NCI-H2196 treated with DMSO at 0.1 percent for 48 hours (cell line): ENCODE data around the gene TNN.
"Not testable (repeated sequence)": the region's sequence is repeated elsewhere in the genome, so short reads cannot be mapped to it uniquely, and the experiment has no call there.

Experiments
- DNase-seq: peaks from one replicate; lab custom pipeline; 2025; ENCODE audit not compliant: unreplicated experiment; lab: John Stamatoyannopoulos, UW

TNN gene, protein sequence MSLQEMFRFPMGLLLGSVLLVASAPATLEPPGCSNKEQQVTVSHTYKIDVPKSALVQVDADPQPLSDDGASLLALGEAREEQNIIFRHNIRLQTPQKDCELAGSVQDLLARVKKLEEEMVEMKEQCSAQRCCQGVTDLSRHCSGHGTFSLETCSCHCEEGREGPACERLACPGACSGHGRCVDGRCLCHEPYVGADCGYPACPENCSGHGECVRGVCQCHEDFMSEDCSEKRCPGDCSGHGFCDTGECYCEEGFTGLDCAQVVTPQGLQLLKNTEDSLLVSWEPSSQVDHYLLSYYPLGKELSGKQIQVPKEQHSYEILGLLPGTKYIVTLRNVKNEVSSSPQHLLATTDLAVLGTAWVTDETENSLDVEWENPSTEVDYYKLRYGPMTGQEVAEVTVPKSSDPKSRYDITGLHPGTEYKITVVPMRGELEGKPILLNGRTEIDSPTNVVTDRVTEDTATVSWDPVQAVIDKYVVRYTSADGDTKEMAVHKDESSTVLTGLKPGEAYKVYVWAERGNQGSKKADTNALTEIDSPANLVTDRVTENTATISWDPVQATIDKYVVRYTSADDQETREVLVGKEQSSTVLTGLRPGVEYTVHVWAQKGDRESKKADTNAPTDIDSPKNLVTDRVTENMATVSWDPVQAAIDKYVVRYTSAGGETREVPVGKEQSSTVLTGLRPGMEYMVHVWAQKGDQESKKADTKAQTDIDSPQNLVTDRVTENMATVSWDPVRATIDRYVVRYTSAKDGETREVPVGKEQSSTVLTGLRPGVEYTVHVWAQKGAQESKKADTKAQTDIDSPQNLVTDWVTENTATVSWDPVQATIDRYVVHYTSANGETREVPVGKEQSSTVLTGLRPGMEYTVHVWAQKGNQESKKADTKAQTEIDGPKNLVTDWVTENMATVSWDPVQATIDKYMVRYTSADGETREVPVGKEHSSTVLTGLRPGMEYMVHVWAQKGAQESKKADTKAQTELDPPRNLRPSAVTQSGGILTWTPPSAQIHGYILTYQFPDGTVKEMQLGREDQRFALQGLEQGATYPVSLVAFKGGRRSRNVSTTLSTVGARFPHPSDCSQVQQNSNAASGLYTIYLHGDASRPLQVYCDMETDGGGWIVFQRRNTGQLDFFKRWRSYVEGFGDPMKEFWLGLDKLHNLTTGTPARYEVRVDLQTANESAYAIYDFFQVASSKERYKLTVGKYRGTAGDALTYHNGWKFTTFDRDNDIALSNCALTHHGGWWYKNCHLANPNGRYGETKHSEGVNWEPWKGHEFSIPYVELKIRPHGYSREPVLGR (N-terminal part only)

DNA sequence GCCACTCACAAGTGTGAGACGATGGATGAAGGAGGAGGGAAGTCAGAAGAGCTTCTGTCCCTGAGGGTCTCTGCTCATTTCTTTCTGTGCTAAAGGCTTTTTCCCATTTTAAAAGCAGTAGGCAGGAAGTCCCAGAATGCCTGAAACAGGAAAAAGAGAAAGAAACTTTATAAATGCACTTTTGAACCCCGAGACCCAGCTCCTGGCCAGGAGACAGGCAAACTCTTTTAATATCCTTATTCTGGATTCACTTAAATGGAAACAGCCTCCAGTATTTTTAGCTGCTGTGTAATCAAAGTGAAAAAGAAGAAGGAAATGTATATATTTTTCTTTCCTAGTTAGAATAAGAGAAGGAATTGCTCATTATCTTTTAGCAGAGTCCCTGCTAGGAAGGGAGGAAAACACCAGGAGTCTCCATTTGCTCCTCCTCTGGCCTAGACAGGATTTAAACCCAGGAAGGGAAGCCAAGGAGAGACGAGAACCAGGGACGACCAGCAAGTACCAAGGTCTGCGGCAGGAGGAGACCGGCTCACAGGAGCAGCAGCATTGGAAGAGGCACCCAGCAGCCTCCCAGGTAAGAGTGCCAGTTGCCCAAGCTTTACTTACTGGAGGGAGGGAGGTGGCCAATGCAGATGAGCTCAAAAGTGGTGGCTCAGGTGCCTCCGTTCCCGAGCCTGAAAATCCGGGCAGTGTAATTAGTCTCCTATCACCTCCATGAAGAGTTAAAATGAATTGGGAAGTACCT, at the start of gene TNN:
TNN (plus strand) TSS at position 472 of the 745 bp plus-strand sequence. CDS start 9,586 bp downstream, outside the sequence.
- DNase-seq: no peak

DNA sequence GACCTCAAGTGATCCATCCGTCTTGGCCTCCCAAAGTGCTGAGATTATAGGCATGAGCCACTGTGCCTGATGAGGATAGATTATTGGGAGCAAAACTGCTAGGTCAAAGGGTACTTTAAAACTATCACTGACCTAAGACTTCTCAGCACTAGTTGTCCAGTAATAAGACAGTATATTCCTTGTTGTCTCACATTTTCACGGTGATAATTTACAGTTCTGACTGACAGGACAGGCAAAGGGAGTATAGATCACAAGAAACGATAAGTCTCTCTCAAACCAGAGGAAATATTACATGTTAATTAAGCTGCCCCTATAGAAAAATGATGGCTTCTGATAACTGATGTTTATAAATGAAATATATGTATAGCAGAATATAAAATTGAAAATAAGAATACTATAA, 48.1 kb upstream of the TNN start:
- DNase-seq: no peak

DNA sequence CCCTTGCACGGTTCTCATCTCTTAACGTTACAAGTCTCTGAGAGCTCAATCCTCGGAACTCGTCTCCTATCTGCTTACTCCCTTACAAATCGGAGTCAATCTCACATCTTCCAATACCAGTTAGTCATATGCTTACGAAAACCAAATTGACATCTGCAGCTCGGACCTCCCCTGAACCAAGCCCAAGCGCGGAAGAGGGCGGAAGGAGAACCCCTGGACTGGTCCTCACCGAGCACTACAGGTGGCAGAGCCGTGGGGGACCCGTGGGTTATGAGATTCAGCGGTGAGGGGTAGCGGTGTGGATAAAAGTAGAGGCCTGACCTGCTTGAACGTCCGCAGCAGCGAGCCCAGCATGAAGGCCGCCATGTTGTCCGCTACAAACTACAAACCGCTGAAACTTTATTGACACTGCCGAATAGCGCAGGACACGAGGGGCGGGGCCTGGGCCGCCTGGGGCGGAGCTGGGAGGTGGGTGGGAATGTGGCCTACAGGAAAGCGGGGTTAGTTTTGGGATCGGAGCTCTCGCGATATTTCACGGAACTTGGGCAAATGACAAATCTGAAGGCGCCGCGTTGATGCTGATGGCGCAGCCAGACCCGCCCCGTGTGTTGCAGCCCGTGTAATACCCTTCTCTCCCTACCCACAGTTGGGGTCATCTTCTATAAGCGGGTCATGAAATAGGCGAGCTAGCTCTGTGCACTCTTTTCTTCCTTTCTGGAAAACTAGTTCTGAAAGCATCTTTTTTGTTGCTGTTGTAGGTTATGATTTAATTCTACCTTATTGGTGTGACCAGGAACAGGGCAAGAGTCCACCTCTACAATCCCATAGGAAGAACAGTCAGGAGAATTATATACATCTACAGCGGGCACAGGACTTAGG, 44.4 kb upstream of the TNN start, which contains the start of gene MRPS14:
MRPS14 (minus strand) TSS at position 383 of the 879 bp plus-strand sequence; CDS start at position 366, 17 bp downstream.
- DNase-seq: peak; percentile 90

DNA sequence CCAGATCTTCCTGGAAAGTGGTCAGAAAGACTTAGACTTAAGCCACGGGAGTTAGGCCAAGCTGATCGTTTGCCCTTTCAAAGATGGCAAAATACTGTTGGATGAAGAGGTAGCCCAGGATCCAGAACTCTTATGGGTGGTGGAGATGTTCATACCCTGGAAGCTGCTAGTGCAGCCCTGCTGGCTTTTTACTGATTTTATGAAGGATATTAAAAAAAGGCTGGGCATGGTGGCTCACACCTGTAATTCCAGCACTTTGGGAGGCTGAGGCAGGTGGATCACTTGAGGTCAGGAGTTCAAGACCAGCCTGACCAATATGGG, 43.8 kb upstream of the TNN start:
- not testable (repeated sequence) for DNase-seq

GRCh38 chr1:175024773-175025172, 42.9 kb upstream of the TNN start:
- DNase-seq: no peak

DNA sequence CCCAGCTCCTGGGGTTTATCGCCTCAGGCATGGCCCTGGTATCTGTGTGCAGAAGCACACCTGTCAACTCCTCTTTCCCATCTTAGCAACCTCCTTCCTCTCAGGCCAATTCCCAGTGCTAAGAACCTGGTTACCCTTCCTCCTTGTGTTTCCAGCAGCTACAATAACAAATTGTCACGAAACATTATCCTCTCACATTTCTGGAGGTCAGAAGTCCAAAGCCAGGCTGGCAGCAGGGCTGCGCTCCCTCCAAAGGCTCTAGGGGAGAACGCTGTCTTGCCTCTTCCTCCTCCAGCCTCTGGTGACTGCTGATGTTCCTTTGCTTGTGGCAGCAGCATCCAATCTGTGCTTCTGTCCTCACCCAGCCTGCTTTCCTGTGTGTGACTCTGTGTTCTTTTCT, 33.7 kb upstream of the TNN start:
- no peak for DNase-seq

DNA sequence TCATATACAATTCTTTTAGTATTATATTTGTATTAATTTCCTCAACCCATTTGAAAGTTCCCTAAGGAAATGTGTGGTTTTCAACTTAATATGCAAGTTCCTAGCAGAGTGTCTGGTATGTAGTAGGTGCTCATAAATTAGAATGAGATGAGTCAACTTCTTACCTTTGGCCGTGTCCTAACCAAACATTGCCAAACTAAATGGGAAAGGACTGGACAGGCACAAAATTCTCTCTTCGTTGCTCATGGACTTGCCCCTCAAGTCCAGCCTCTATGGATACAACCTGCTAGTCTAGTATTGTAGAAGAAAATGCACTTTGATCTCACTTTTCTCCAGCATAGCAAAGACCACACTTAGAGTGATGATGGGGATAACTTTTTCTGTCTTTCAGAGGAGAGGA, 32.9 kb upstream of the TNN start:
- no peak for DNase-seq

GRCh38 chr1:175035865-175036264, 31.8 kb upstream of the TNN start:
- no peak for DNase-seq

- no peak for DNase-seq
These were observed 31.2 kb upstream of the TNN start for GRCh38 chr1:175036476-175036875.

DNA sequence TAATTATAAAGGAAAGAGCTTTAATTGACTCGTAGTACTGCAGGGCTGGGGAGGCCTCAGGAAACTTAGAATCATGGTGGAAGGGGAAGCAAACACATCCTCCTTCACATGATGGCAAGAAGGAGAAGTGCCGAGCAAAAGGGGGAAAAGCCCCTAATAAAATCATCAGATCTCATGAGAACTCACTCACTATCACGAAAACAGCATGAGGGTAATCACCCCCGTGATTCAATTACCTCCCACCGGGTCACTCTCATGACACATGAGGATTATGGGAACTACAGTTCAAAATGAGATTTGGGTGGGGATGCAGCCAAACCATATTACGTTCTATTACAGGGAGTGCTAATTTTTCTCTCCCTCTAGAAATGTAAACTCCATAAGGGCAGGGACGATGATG, 30.2 kb upstream of the TNN start:
- DNase-seq: no peak

GRCh38 chr1:175040324-175040879, 27.2 kb upstream of the TNN start:
- no peak for DNase-seq

- DNase-seq: no peak
These were observed 25.0 kb upstream of the TNN start for GRCh38 chr1:175042650-175043049.

GRCh38 chr1:175043824-175044223, 23.8 kb upstream of the TNN start:
- no peak for DNase-seq

DNA sequence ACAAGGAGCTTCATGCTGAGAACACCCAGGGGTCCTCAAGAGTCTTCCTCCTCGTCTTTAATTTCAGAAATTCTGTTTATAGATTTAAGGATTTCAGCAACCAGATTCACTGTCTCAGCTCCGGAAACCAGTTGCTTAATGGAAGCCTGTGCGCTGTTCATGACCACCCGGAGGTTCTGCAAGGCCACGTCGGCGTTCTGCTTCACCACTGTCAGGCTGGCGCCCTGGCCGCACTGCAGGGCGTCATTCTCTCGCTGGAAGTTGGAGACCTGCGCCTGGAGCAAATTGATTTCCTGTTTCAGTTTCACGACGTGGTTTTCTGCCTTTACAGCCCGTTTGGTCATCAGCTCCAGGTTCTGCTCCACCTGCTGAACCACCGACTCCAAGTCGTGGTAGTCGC, 23.0 kb upstream of the TNN start:
- DNase-seq: not testable (repeated sequence)

GRCh38 chr1:175045097-175045496, 22.5 kb upstream of the TNN start:
- no peak for DNase-seq

DNA sequence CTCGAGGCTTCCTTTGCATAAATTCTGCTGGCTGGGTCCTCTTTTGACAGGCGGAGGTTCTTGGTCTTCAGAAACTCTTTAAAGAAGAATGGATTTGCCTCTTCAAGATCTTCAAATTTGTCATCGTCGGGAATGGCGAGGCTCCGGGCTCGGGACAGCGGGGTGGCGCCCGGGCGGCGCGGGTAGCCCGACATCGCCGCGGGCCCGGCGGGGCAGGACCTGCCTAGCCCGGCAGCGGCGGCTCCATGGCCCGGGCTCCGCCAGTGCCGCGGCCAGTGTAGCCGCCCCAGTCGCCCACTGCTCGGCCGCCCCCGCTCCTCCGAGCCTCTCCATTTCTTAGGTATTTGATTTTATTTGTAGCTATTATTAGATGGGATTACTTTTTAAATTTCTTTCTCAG, 22.1 kb upstream of the TNN start:
- DNase-seq: no peak

GRCh38 chr1:175050992-175051391, 16.6 kb upstream of the TNN start:
- DNase-seq: no peak

DNA sequence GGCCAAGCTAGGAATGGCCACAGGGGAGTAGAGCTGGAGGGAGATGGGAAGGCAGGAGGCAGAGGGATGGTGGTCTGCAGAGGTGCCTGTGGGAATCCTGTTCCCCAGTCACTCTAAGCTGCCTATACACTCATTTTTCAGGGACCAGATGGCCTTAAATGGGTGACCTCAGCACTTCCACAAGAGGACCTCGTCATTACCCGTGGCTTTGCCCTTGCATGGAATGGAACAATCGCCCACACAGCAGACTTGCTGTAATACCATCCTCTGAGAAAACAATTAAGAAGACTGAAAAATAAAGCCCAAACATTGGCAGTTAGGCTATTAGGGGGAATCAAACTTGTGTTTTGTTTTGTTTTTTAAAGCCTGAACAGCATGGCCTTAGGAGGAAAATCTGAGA, 12.9 kb upstream of the TNN start:
- DNase-seq: no peak

DNA sequence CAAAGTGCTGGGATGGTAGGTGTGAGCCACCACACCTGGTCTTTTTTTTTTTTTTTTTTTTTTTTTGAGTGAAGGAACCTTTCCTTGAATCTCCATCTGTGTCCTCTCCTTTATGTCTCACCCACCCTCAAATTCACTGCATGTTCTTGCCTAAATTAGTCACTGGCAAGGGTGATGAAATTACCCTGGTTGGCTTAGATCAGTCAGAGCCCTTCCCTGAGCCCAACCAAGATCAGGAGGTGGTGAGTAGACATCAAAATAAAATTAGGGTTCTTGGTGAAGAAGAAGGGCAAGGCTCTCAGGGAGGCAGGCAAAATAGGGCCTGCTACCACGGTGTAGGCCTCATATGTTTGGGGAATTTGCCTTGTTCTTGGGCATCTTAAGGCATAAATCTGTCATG, 5.3 kb upstream of the TNN start:
- DNase-seq: no peak
